RWPE2 (cell line): ENCODE measurements around the gene POM121L2.

ENCODE experiments used
- ATAC-seq: fragments of 200-7000 bp; cut with Tn5 transposase; 3 replicates; pipeline ENCODE4 v1.9.1; 2021; ENCODE audit warnings: low read depth
- DNase-seq: peaks from one replicate; pipeline ENCODE4 v3.0.0-alpha.2; 2020; ENCODE audit warnings: low spot score
- H3K27ac ChIP-seq: fragments of 450-650 bp; 2 replicates; pipeline ENCODE4 v1.5.1; 2017; ENCODE audit warnings: mild to moderate bottlenecking; ENCODE audit not compliant: poor library complexity, severe bottlenecking
- H3K27me3 ChIP-seq: fragments of 250-450 bp; sonication (Bioruptor Pico); 2 replicates; pipeline ENCODE4 v1.5.1; 2021; ENCODE audit warnings: mild to moderate bottlenecking, moderate library complexity; ENCODE audit not compliant: insufficient read depth, poor library complexity, severe bottlenecking
- H3K36me3 ChIP-seq: fragments of 250-450 bp; sonication (Bioruptor Pico); 2 replicates; pipeline ENCODE4 v1.5.1; 2020; ENCODE audit warnings: low read depth, mild to moderate bottlenecking, moderate library complexity
- H3K4me1 ChIP-seq: fragments of 250-450 bp; sonication (Bioruptor Pico); 2 replicates; pipeline ENCODE4 v1.5.1; 2021; ENCODE audit warnings: mild to moderate bottlenecking, moderate library complexity; ENCODE audit not compliant: insufficient read depth, poor library complexity, severe bottlenecking
- H3K4me3 ChIP-seq: fragments of 250-450 bp; sonication (Bioruptor Pico); 2 replicates; pipeline ENCODE4 v1.5.1; 2021; ENCODE audit warnings: mild to moderate bottlenecking, moderate library complexity; ENCODE audit not compliant: severe bottlenecking
- H3K9me3 ChIP-seq: fragments of 250-450 bp; sonication (Bioruptor Pico); 2 replicates; pipeline ENCODE4 v1.5.1; 2021; ENCODE audit warnings: mild to moderate bottlenecking, moderate library complexity; ENCODE audit not compliant: severe bottlenecking
- TF ChIP-seq, protein P1 (sequence below): fragments of 450-650 bp; IDR thresholded peaks from one replicate; pipeline ENCODE4 v1.5.1; 2017; ENCODE audit warnings: mild to moderate bottlenecking, moderate library complexity; ENCODE audit not compliant: poor library complexity, severe bottlenecking

Gene POM121L2

DNA sequence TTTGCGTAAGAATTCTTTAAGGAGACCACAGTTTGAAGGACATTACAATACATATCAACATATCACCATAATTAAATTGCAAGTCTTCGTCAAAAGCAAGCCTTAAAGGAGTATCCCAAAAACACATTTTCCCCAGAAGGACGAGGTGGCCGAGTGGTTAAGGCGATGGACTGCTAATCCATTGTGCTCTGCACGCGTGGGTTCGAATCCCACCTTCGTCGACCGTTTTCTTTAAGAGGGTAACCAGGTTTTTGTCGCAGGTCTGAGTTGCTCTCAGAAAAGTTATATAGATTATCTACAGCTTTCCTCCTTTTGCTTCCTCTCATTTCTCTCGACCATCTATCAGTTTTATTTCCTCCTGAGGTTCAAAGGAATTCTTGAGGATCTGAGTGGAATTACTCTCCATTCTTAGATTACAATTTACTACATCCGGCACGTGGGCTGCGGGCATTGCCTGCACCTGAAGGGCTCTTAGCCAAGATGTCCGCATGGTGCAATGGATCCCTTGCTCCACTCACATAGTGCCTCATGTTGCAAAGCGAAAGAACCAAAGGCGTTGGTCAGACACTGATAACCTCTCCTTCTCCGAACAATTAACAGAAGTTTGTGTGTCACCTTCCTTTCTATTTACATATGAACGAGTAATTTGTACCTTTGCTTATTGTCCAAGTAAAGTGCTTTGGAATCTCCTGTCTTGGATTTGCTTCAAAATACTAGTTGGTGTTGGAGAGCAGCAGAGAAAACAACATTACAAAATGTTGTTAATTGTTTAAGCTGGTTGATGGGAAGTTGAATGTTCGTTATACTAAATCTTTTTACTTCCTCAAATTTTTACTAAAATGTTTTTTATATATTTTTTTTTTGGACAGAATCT is 14.0 kb downstream of the POM121L2 start:
- ATAC-seq (no peak), DNase-seq (no peak)
- Histone ChIP-seq H3K27me3 (no peaks in the 10 kb centered on the region), H3K4me3 (peak overlapping the region; percentile 41), H3K9me3 (no peaks in the 10 kb centered on the region), H3K4me1 (peaks cover 11% of the 10 kb centered on the region), H3K36me3 (no peaks in the 10 kb centered on the region), H3K27ac (no peak overlapping the region)
- TF ChIP-seq, protein P1, sequence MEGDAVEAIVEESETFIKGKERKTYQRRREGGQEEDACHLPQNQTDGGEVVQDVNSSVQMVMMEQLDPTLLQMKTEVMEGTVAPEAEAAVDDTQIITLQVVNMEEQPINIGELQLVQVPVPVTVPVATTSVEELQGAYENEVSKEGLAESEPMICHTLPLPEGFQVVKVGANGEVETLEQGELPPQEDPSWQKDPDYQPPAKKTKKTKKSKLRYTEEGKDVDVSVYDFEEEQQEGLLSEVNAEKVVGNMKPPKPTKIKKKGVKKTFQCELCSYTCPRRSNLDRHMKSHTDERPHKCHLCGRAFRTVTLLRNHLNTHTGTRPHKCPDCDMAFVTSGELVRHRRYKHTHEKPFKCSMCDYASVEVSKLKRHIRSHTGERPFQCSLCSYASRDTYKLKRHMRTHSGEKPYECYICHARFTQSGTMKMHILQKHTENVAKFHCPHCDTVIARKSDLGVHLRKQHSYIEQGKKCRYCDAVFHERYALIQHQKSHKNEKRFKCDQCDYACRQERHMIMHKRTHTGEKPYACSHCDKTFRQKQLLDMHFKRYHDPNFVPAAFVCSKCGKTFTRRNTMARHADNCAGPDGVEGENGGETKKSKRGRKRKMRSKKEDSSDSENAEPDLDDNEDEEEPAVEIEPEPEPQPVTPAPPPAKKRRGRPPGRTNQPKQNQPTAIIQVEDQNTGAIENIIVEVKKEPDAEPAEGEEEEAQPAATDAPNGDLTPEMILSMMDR: no peak

DNA sequence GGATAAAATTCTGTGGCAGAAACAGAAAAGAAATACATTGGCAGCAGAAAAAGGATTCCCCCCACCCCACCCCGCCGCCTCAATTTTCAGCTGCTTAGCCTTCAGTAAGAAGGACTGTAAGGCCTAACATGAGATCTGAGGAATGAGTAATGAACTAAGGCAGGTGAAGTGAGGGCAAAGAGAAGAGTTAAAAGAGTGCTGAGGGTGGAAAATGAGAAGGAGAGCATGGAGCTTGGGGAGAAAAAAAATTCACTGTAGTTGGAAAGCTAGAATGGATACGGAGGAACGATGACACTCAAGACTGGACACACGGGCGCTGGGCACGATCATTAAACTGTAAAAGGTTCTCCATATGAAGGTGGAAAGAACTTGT is 14.6 kb downstream of the POM121L2 start:
- H3K4me1 ChIP-seq: peaks cover 13% of the 10 kb centered on the region
- no peaks in the 10 kb centered on the region for H3K36me3 ChIP-seq
- TF ChIP-seq, protein P1: no peak
- no peaks in the 10 kb centered on the region for H3K9me3 ChIP-seq
- H3K27me3 ChIP-seq: no peaks in the 10 kb centered on the region
- H3K4me3 ChIP-seq: peak overlapping the region; percentile 41
- DNase-seq: no peak
- ATAC-seq: no peak
- H3K27ac ChIP-seq: no peak overlapping the region

DNA sequence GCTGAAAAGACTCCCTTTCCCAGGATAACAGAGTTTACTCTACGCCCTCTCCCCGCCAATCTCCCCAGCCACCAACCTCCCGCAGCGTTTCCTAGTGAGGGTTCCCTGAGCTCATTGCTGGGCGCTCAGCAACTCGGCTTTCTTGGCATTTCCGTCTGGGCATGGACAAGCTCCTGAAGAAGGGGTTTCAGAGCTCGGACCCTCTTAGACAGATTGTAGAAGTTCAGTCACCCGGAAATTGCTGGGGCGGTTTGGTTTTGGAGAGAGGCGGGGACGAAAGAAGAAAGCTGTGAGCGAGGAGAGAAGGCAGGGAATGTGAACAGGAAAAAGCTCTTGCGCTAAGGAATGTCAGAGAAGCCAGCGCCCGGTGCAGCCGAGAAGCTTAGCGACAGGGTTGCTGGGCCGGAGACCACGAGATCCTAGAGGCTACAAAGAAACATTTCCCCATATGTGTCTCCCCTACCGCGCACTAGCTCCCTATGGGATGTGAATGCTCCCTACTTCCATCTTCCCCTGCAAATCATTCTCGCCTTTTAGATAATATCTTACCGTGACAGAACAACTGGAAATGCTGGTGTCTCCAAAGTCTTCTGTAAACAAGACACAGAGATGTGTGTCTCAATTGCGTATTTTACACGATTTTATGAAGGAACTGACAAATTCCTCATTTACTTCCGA is 15.8 kb downstream of the POM121L2 start:
- DNase-seq (no peak), ATAC-seq (peak; percentile 59)
- peak overlapping the region; percentile 41 for H3K4me3 ChIP-seq
- no peaks in the 10 kb centered on the region for H3K27me3 ChIP-seq
- H3K27ac ChIP-seq: peak overlapping the region; percentile 35
- TF ChIP-seq, protein P1: no peak
- no peaks in the 10 kb centered on the region for H3K9me3 ChIP-seq
- H3K36me3 ChIP-seq: no peaks in the 10 kb centered on the region
- H3K4me1 ChIP-seq: peaks cover 13% of the 10 kb centered on the region

DNA sequence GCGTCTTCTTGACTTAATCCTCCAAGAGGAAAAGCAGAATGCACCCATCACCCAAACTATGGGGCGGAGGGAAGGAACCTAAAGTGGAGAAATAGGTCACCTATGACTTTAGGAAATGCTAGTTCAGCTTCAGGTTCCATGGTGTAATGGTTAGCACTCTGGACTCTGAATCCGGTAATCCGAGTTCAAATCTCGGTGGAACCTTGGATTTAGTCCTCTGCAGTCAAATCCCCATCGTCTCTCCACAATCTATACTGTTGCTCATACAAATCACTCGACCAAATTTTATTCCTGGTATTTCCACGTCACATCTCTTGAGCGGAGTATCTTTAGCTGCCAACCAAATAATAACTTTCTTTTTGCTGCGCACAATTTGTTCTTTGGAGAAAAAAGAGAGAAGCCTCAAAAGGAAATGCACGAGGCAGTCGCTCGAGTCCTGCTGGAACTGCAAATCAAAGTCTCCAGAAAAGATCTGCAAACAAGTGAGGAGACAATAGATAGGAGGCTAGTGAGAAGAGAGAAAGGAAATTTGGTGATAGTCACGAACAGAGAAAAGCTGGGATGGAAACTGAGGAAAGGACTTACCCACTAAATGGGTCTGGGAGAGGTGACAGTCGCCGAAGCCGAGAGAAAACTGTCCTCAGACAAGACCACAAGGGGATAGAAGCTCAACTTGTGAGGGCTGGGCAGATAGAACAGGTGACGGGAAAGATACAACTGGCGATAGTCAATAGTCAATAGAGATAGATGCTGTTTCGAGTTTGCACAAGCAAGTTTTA is 16.6 kb downstream of the POM121L2 start:
- no peaks in the 10 kb centered on the region for H3K36me3 ChIP-seq
- TF ChIP-seq, protein P1: no peak
- peak; percentile 60 for ATAC-seq
- no peak for DNase-seq
- H3K9me3 ChIP-seq: no peaks in the 10 kb centered on the region
- H3K27ac ChIP-seq: peak overlapping the region; percentile 35
- no peaks in the 10 kb centered on the region for H3K27me3 ChIP-seq
- peak overlapping the region; percentile 41 for H3K4me3 ChIP-seq
- H3K4me1 ChIP-seq: peaks cover 13% of the 10 kb centered on the region
